Skeletal muscle cell (primary cell): ENCODE data around the gene C11orf97.
"Not testable (repeated sequence)": the region's sequence is repeated elsewhere in the genome, so short reads cannot be mapped to it uniquely, and the experiment has no call there.

ENCODE experiments used
- DNase-seq: peaks from one replicate; pipeline ENCODE4 v3.0.0-alpha.2; 2010; ENCODE audit warnings: low read depth
- H3K4me3 ChIP-seq: 2 replicates; pipeline ENCODE4 v1.5.1; 2011; ENCODE audit warnings: low read depth, mild to moderate bottlenecking, control low read depth, low read length, moderate library complexity

Gene C11orf97

GRCh38 chr11:94550513-94550912 lies 38.3 kb downstream of the C11orf97 start:
- no peak for DNase-seq

GRCh38 chr11:94553938-94554337 lies 41.7 kb downstream of the C11orf97 start:
- H3K4me3 ChIP-seq = no peak overlapping the region
- peak; percentile 39 for DNase-seq

More at GRCh38 chr11:94550513-94550912, 38.3 kb downstream of the C11orf97 start:
- H3K4me3 ChIP-seq = no peak overlapping the region

GRCh38 chr11:94555752-94556329 lies 43.6 kb downstream of the C11orf97 start:
- DNase-seq, H3K4me3 ChIP-seq: not testable (repeated sequence)

- DNase-seq = no peak
- H3K4me3 ChIP-seq = no peak overlapping the region
Observed at GRCh38 chr11:94557421-94557820, 45.2 kb downstream of the C11orf97 start.

- DNase-seq = no peak
- H3K4me3 ChIP-seq = no peak overlapping the region
Observed at GRCh38 chr11:94557992-94558391, 45.7 kb downstream of the C11orf97 start.

GRCh38 chr11:94558468-94558867 lies 46.2 kb downstream of the C11orf97 start:
- no peak overlapping the region for H3K4me3 ChIP-seq
- DNase-seq = no peak

- no peak overlapping the region for H3K4me3 ChIP-seq
- no peak for DNase-seq
Observed at GRCh38 chr11:94558932-94559331, 46.7 kb downstream of the C11orf97 start.

- no peak for DNase-seq
- no peak overlapping the region for H3K4me3 ChIP-seq
Observed at GRCh38 chr11:94559361-94559760, 47.1 kb downstream of the C11orf97 start.

- no peak overlapping the region for H3K4me3 ChIP-seq
- no peak for DNase-seq
Observed at GRCh38 chr11:94560834-94561233, 48.6 kb downstream of the C11orf97 start.

GRCh38 chr11:94563176-94563847 lies 51.1 kb downstream of the C11orf97 start:
- H3K4me3 ChIP-seq = no peak overlapping the region
- no peak for DNase-seq

GRCh38 chr11:94563848-94564467 lies 51.7 kb downstream of the C11orf97 start:
- no peak for DNase-seq
- no peak overlapping the region for H3K4me3 ChIP-seq

- no peak within 1 kb of the TSS for H3K4me3 ChIP-seq
- no peak for DNase-seq
Observed at GRCh38 chr11:94567181-94567670, 55.0 kb downstream of the C11orf97 start, which contains the start of gene PIWIL4. Gene PIWIL4 (plus strand): TSS chr11:94567368. CDS start chr11:94567519, 151 bp downstream.

- no peak for DNase-seq
- no peak overlapping the region for H3K4me3 ChIP-seq
Observed at GRCh38 chr11:94568200-94568599, 55.9 kb downstream of the C11orf97 start.

GRCh38 chr11:94568717-94569116 lies 56.5 kb downstream of the C11orf97 start:
- H3K4me3 ChIP-seq = no peak overlapping the region
- no peak for DNase-seq

- not testable (repeated sequence) for H3K4me3 ChIP-seq, DNase-seq
Observed at GRCh38 chr11:94572975-94573374, 60.7 kb downstream of the C11orf97 start.

- no peak overlapping the region for H3K4me3 ChIP-seq
- DNase-seq = peak; percentile 50
Observed at GRCh38 chr11:94574193-94574961, 62.1 kb downstream of the C11orf97 start.

- no peak overlapping the region for H3K4me3 ChIP-seq
- DNase-seq = no peak
Observed at GRCh38 chr11:94576306-94576705, 64.0 kb downstream of the C11orf97 start.

GRCh38 chr11:94577841-94578240 lies 65.6 kb downstream of the C11orf97 start:
- no peak for DNase-seq
- H3K4me3 ChIP-seq = no peak overlapping the region
